Stimulated activated naive B cell treated with anti-CD40 and anti-IgM and Interleukin-4, amounts not matched to agents 10 μg/mL and 1 μg/mL and 100 μg/mL, for 72 hours (primary cell): ENCODE results near the gene SEMA4G.
"Not testable (repeated sequence)": the region's sequence is repeated elsewhere in the genome, so short reads cannot be mapped to it uniquely, and the experiment has no call there.

Experiments used
- ATAC-seq, 2 donors: fragments of 150-1000 bp; cut with Tn5 transposase; replicated peaks; 2 replicates each; pipeline ENCODE4 v1.10.0; 2021; ENCODE audit warnings: moderate library complexity in 1 of 2
- DNase-seq: peaks from one replicate; pipeline ENCODE4 v3.0.0; 2021
- H3K27ac Mint-ChIP-seq: one replicate; pipeline ENCODE4 v1.8.0; 2022; ENCODE audit warnings: mild to moderate bottlenecking, mixed read lengths
- H3K27me3 Mint-ChIP-seq, 2 donors: one replicate each; pipeline ENCODE4 v1.8.0; 2022; ENCODE audit warnings: mixed read lengths in 2 of 2
- H3K36me3 Mint-ChIP-seq, 2 donors: one replicate each; pipeline ENCODE4 v1.8.0; 2022; ENCODE audit warnings: mixed read lengths in 2 of 2, mild to moderate bottlenecking in 1 of 2
- H3K4me1 Mint-ChIP-seq, 2 donors: one replicate each; pipeline ENCODE4 v1.8.0; 2022; ENCODE audit warnings: mixed read lengths in 2 of 2, mild to moderate bottlenecking in 1 of 2
- H3K4me3 Mint-ChIP-seq, 2 donors: one replicate each; pipeline ENCODE4 v1.8.0; 2022; ENCODE audit warnings: mild to moderate bottlenecking in 2 of 2, mixed read lengths in 2 of 2, moderate library complexity in 1 of 2
- H3K9me3 Mint-ChIP-seq, 2 donors: one replicate each; pipeline ENCODE4 v1.8.0; 2022; ENCODE audit warnings: mixed read lengths in 2 of 2, mild to moderate bottlenecking in 1 of 2

Gene SEMA4G

DNA sequence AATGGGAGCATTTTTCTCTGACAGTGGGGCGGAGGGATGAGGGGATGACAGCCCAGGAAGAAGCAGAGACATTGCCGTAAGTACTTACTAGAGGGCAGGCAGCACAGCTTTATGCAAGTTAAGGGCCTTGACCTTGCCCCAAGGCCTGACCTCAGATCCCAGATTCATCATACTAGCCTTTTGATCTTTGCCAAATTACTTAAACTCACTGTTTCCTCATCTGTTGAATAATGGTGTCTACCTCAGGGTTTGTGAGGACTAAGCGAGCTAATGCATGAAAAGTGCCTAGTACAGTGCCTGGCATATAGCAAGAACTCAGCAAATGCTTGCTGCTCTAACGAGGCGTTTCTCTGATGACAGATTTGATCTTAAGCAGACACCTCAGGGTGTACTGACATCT lies 3.5 kb upstream of the SEMA4G start:
- H3K9me3 Mint-ChIP-seq, result no peaks in the 10 kb centered on the region
- no peak overlapping the region for H3K27ac Mint-ChIP-seq
- ATAC-seq, result no peak

GRCh38 chr10:100966887-100967286 lies 2.4 kb upstream of the SEMA4G start:
- Mint-ChIP-seq H3K4me1 (peaks cover 8 to 22% of the 10 kb centered on the region in 2 donors), H3K9me3 (no peaks in the 10 kb centered on the region), H3K27me3 (peaks cover 0 to 17% of the 10 kb centered on the region in 2 donors), H3K4me3 (no peak overlapping the region), H3K36me3 (peaks cover 17 to 27% of the 10 kb centered on the region in 2 donors), H3K27ac (no peak overlapping the region)
- ATAC-seq (no peak), DNase-seq (no peak)

More for the DNA sequence above, 3.5 kb upstream of the SEMA4G start:
- Mint-ChIP-seq H3K4me3 (no peak overlapping the region), H3K27me3 (peaks cover 0 to 17% of the 10 kb centered on the region in 2 donors), H3K36me3 (peaks cover 19 to 32% of the 10 kb centered on the region in 2 donors), H3K4me1 (peaks cover 8 to 22% of the 10 kb centered on the region in 2 donors)
- no peak for DNase-seq

DNA sequence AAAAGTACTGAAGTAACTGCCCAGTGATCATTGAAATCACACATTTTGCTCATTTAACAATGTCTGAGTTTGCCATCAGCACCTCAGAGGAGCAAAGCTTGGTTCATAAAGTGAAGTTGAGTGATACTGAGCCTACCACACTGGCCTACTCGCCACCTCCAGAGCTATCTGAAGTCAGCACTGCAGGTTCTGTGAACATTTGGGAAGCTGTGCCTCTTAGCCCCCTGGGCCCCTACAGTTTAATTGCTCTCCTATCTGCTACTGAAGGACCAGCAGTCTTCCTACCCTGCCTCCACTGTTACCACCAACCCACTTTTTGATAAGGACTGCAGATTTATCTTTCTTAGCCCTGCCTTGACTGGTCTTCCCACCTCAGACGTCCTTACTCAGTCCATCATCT lies 2.0 kb upstream of the SEMA4G start:
- Mint-ChIP-seq H3K36me3 (peaks cover 17 to 25% of the 10 kb centered on the region in 2 donors), H3K27me3 (peaks cover 0 to 17% of the 10 kb centered on the region in 2 donors), H3K9me3 (no peaks in the 10 kb centered on the region), H3K4me3 (no peak overlapping the region), H3K4me1 (peaks cover 8 to 22% of the 10 kb centered on the region in 2 donors), H3K27ac (no peak overlapping the region)
- ATAC-seq (no peak), DNase-seq (no peak)

DNA sequence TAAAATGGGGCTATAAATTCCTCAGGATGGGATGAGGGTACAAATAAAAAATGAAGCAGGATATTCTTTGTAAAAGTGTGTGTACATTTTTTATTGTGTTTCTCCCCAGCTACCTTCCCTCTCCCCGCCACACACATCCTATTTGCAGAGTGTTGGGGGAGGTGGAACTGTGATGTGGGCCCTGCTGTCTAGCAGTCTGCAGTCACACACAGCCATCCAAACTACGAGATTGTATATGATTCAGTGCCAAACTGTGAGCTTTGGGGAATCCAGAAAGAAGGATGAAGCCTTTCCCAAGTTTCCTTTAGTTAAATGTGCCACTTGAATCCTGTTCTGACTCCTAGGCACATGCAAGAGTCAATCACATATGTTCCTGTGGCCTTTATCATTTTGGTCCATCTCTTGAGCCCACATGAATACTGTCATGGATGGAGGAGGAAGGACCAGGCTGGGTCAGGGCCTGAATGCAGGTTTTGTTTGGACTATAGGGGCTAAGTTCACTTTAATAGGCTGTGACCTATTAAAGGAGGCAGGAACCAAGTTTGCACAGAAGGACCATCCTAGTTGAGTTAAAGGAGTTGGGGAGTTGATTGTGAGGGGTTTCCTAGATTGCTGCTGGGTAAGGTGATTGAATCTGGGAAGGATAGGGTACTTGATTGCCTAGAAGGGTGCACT lies 1.1 kb upstream of the SEMA4G start:
- peaks cover 0 to 17% of the 10 kb centered on the region in 2 donors for H3K27me3 Mint-ChIP-seq
- H3K4me1 Mint-ChIP-seq, result peaks cover 8 to 22% of the 10 kb centered on the region in 2 donors
- DNase-seq (no peak), ATAC-seq (no peak)
- H3K27ac Mint-ChIP-seq, result no peak overlapping the region
- H3K9me3 Mint-ChIP-seq, result no peaks in the 10 kb centered on the region
- H3K36me3 Mint-ChIP-seq, result peaks cover 17 to 18% of the 10 kb centered on the region in 2 donors
- H3K4me3 Mint-ChIP-seq, result peak overlapping the region; percentile 78 to 79

GRCh38 chr10:100968863-100969186 lies 479 bp upstream of the SEMA4G start:
- Mint-ChIP-seq H3K27me3 (peaks cover 0 to 17% of the 10 kb centered on the region in 2 donors), H3K9me3 (no peaks in the 10 kb centered on the region), H3K27ac (peak overlapping the region; percentile 47), H3K36me3 (peaks cover 17 to 18% of the 10 kb centered on the region in 2 donors), H3K4me1 (peaks cover 8 to 22% of the 10 kb centered on the region in 2 donors), H3K4me3 (peak overlapping the region; percentile 78 to 79)
- no peak for ATAC-seq
- no peak for DNase-seq

DNA sequence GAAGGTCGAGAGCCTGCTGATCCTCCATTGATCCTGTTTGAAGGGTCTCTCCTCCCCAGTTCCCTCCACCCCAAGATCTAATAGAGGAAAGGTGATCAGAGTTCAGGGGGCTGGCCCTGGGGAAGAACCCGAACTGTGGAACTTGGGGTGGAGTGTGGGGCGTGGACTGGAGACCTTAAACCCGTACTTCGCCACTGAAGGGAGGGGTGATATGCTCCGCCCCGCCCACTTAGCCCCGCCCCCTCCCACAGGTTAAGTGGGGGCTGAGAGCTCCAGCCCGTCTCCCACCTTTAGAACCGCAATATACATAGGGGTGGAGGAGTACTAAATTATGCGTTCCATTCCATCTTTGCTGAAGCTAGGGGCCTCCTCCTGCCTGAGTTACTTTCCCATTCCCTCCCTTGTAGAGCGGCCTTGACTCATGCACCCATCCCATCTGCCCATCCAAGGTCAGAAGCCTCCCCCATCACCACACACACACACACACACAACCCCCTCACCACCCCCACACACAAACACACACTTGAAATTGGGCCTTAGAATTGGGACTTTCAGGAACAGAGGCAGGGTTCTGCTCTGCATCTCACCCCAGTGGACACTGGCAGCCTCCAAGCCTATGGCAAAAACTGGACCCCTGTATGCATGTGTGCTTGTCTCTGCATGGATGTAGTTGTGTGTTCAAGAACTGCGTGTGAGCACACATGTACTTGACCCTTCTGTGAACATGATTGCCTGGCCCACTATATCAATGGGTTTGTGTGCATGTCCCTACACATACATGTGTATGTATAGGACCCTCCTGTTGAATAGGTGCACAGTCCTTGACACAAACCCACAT lies 991 bp downstream of the SEMA4G start:
- no peak for DNase-seq
- Mint-ChIP-seq H3K36me3 (peaks cover 14 to 15% of the 10 kb centered on the region in 2 donors), H3K27ac (no peak overlapping the region), H3K4me1 (peaks cover 8 to 22% of the 10 kb centered on the region in 2 donors), H3K27me3 (peaks cover 0 to 17% of the 10 kb centered on the region in 2 donors), H3K9me3 (no peaks in the 10 kb centered on the region), H3K4me3 (peak overlapping the region; percentile 55 to 79)
- no peak for ATAC-seq

DNA sequence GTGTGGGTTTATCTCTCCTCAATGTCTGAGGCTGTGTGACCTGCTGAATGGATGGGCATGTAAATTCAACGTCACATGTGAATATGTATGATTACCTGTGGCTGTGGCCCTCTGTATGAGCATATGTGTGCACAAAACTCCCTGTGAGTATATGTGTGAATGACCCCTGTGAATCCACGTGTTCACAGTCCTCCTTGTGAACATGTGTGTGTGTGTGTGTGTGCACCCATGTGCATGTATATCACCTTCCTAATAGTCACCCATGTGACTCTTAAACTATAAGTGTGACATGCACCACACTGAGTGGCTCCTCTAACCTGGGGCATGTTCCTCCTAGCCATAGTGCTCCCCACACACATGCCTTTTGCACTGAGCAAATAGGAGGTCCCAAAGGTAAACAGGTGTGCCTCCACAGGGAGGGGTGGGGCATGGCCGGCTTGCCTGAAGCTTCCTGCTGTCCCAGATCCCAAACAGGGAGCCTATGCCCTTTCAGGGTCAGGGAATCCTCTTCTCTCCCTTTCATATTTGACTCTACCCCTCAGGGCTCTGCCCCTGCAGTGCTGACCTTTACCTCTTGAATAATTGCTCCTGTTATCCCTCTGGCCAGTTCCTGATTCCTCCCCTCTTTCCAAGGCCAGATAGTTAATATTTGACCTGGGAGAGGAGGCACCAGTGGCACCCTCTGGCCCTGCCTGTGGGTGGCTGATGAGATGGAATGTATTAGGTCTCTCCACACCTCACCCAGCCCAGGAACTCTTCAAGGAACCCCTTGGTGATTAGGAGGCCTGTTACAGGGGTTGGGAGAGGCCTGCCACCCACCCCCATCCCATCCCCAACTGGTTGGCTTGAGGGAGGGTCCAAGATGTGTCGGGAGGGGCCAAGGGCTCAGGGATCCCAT lies 1.9 kb downstream of the SEMA4G start:
- Mint-ChIP-seq H3K27ac (no peak overlapping the region), H3K9me3 (no peaks in the 10 kb centered on the region), H3K27me3 (peaks cover 0 to 17% of the 10 kb centered on the region in 2 donors), H3K36me3 (peaks cover 6 to 9% of the 10 kb centered on the region in 2 donors), H3K4me3 (no peak overlapping the region), H3K4me1 (peaks cover 8 to 22% of the 10 kb centered on the region in 2 donors)
- ATAC-seq (no peak), DNase-seq (no peak)

DNA sequence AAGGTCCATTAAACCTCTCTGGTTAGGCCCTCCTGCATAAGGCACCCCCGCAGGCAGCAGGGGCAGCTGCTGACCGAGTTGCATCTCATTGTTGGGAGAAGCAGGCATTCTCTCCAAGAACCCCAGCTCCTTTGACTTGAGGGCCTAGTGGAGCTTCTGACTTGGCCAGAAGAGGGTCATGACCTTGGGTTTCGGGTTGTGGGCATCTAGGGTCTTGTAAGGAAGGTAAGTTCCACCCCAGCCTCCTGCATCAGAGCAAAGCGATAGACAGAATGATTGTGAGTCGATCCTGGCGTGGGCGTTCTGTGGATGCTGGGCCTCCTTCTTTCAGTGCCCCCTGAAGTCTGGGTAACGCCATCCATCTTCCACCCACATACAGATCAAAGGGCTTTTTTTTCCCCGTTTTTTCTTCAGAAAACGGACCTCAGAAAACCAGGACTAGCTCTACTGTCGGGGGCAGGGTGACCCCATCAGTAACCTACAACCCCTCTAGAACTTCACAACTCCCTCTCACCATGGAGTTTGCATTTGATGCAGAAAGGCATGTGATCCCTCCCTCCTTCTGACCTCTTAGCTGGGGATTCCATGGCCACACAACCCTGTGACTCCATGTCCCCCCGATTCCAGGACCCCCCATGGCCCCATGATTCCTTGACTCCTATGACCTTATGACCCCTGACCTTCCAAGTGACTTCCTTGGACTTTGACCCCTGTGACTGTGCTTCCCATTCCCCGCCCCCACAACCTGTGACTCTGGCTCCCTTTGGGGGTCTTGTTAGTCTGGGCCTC lies 3.0 kb downstream of the SEMA4G start:
- Mint-ChIP-seq H3K27me3 (peaks cover 0 to 17% of the 10 kb centered on the region in 2 donors), H3K36me3 (peaks cover 11 to 14% of the 10 kb centered on the region in 2 donors), H3K4me1 (peaks cover 8 to 22% of the 10 kb centered on the region in 2 donors), H3K4me3 (no peak overlapping the region), H3K27ac (no peak overlapping the region), H3K9me3 (no peaks in the 10 kb centered on the region)
- DNase-seq, result no peak
- ATAC-seq, result no peak

DNA sequence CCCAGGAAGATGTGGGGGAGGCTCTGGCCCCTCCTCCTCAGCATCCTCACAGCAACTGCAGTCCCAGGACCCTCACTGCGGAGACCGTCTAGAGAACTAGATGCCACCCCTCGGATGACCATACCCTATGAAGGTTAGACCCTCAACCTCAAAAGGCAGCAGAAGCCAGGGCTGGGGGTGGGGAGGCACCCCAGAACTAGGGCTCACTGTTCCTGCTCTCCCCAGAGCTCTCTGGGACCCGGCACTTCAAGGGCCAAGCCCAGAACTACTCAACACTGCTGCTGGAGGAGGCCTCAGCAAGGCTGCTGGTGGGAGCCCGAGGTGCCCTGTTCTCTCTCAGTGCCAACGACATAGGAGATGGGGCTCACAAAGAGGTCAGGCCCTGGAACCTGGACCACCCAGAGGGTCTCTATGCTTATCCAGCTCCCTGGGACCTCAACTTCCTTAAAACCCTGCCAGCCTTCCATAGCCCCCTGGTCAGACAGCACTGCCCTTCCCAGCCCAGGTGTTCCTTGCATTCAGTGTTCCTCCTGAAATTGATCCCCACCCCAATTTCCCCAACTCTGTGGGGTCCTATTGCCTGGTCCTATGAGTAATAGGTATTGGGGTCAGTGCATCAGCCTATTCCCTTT lies 3.7 kb downstream of the SEMA4G start:
- ATAC-seq, result no peak
- Mint-ChIP-seq H3K36me3 (peaks cover 5 to 8% of the 10 kb centered on the region in 2 donors), H3K27ac (no peak overlapping the region)

DNA sequence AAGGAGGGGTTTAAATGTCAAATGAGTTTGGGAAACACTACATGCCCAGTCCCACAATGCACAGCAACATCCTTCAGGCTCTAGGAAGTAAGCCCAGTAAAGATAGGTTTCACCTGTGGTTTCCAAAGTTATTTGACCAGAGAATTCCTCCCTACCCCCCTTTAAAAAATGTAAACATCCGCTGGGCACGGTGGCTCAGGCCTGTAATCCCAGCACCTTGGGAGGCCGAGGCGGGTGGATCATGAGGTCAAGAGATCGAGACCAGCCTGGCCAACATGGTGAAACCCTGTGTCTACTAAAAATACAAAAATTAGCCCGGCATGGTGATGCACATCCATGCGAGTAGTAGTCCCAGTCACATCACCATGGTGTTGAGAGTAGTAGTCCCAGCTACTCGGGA lies 6.1 kb downstream of the SEMA4G start:
- H3K9me3 Mint-ChIP-seq, H3K4me1 Mint-ChIP-seq, DNase-seq, H3K27me3 Mint-ChIP-seq, H3K4me3 Mint-ChIP-seq, ATAC-seq, H3K27ac Mint-ChIP-seq: not testable (repeated sequence)
- peaks cover 12 to 16% of the 10 kb centered on the region in 2 donors for H3K36me3 Mint-ChIP-seq

More for the DNA sequence above, 3.7 kb downstream of the SEMA4G start:
- no peaks in the 10 kb centered on the region for H3K9me3 Mint-ChIP-seq
- no peak for DNase-seq
- peaks cover 0 to 11% of the 10 kb centered on the region in 2 donors for H3K27me3 Mint-ChIP-seq
- no peak overlapping the region for H3K4me3 Mint-ChIP-seq
- H3K4me1 Mint-ChIP-seq, result peaks cover 8 to 16% of the 10 kb centered on the region in 2 donors

DNA sequence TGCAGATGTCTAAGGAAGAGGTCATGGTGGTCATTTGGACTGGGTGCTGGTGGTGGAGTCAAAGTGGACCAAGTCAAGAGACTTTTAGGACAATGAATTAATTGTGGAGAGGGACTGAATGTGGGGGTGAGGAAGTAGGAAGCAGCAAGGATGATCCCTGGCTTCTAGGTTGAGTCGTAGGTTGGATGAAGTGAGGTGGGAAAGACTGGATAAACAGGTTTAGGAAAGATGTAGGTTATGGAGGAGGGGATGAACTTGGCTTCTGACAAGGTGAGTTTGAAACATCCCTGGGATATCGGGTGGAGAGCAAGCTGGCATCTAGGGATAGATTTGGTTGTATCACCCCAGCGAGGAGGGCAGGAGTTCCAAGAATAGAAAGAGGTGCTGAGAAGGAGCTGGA lies 7.6 kb downstream of the SEMA4G start:
- DNase-seq (no peak), ATAC-seq (no peak)
- no peaks in the 10 kb centered on the region for H3K27me3 Mint-ChIP-seq
- no peak overlapping the region for H3K27ac Mint-ChIP-seq
- H3K4me3 Mint-ChIP-seq, result no peak overlapping the region
- peaks cover 21 to 24% of the 10 kb centered on the region in 2 donors for H3K36me3 Mint-ChIP-seq
- no peaks in the 10 kb centered on the region for H3K4me1 Mint-ChIP-seq
- H3K9me3 Mint-ChIP-seq, result no peaks in the 10 kb centered on the region

DNA sequence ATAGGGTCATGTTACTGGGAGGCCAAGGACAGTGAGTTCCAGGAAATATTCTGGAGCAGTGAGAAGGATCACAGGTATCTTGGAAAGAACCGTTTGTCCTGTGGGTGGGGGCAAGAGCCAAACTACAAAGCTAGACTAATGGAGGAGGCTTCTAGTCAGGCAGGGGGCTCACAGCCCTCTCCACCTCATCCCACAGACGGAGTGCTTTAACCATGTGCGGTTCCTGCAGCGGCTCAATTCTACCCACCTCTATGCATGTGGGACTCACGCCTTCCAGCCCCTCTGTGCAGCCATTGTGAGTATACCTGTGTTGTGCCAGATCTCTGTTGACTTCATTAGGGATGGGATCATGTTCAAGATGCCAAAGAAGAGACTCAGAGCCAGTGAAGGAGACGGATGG lies 8.1 kb downstream of the SEMA4G start:
- Mint-ChIP-seq H3K4me1 (no peaks in the 10 kb centered on the region), H3K36me3 (peaks cover 24 to 28% of the 10 kb centered on the region in 2 donors), H3K27me3 (no peaks in the 10 kb centered on the region), H3K4me3 (no peak overlapping the region), H3K9me3 (no peaks in the 10 kb centered on the region), H3K27ac (no peak overlapping the region)
- DNase-seq (no peak), ATAC-seq (no peak)
